B cell (primary cell): ENCODE data around the gene QSOX1. TPM values are rescaled to one million over a fixed set of nuclear protein-coding genes. Genes with fewer than 3 reads are reported as not detected.

ENCODE experiments used
- ATAC-seq: fragments of 200-7000 bp; cut with Tn5 transposase; one replicate; pipeline ENCODE4 v1.10.0; 2021; ENCODE audit warnings: low read depth, mild to moderate bottlenecking, moderate number of reproducible peaks, moderate library complexity
- CTCF ChIA-PET: fragments of 350-600 bp; sonication (Branson Sonifier 250); formaldehyde crosslinking; loops from one replicate; lab custom pipeline; 2021; ENCODE audit warnings: antibody characterized with exemption, inconsistent platforms; lab: Charles Lee
- POLR2A ChIA-PET: fragments of 350-600 bp; sonication (Branson Sonifier 250); formaldehyde crosslinking; loops from one replicate; lab custom pipeline; 2021; ENCODE audit warnings: antibody characterized with exemption; lab: Charles Lee
- DNase-seq: peaks from one replicate; pipeline ENCODE4 v3.0.0; 2013
- H2AFZ ChIP-seq: 2 replicates; pipeline ENCODE4 v1.6.1; 2012; ENCODE audit warnings: mild to moderate bottlenecking, low read depth, low read length; ENCODE audit not compliant: insufficient read depth, poor library complexity, severe bottlenecking
- H3K27ac ChIP-seq, 2 donors: 1 replicate in 1 of 2; 2 replicates in 1 of 2; pipeline ENCODE4 v1.5.1; 2012 to 2013; ENCODE audit warnings: low read length in 2 of 2, mild to moderate bottlenecking in 2 of 2, moderate library complexity in 1 of 2
- H3K27me3 ChIP-seq, 4 experiments: fragments of 200-600 bp in 1 of 4; sonication (generic) in 1 of 4; replicated peaks in 1 of 4; 1 replicate in 2 of 4; 2 replicates in 2 of 4; pipeline versions ENCODE4 v1.6.1 to v1.7.0; 2013 to 2016; ENCODE audit warnings: low read length in 3 of 4, mild to moderate bottlenecking in 2 of 4, mixed read lengths in 1 of 4, moderate library complexity in 1 of 4; ENCODE audit not compliant: insufficient read depth in 4 of 4, control insufficient read depth in 3 of 4; ENCODE audit errors: control extremely low read depth in 1 of 4
- H3K36me3 ChIP-seq, 2 experiments: replicated peaks in 1 of 2; 1 replicate in 1 of 2; 2 replicates in 1 of 2; pipeline versions ENCODE4 v1.6.1 to v1.7.1; 2013; ENCODE audit warnings: low read length in 1 of 2; ENCODE audit not compliant: insufficient read depth in 2 of 2, control insufficient read depth in 1 of 2; ENCODE audit errors: control extremely low read depth in 1 of 2, extremely low read depth in 1 of 2
- H3K4me1 ChIP-seq, 2 donors: fragments of 200-600 bp in 1 of 2; sonication (generic) in 1 of 2; 1 replicate in 1 of 2; 2 replicates in 1 of 2; pipeline versions ENCODE4 v1.5.1 to v1.6.1; 2013 to 2017; ENCODE audit warnings: low read length in 2 of 2; ENCODE audit not compliant: control insufficient read depth in 2 of 2, insufficient read depth in 2 of 2
- H3K4me2 ChIP-seq: replicated peaks from 2 replicates; pipeline ENCODE3; 2012; ENCODE audit warnings: mild to moderate bottlenecking, low read depth, low read length; ENCODE audit not compliant: poor library complexity, severe bottlenecking
- H3K4me3 ChIP-seq, 5 experiments: fragments of 200-600 bp in 1 of 5; sonication (generic) in 1 of 5; 1 replicate in 3 of 5; 2 replicates in 2 of 5; pipeline versions ENCODE4 v1.5.1 to v1.7.0; 2011 to 2016; ENCODE audit warnings: low read length in 4 of 5, mild to moderate bottlenecking in 4 of 5, low read depth in 2 of 5, control low read depth in 1 of 5, moderate library complexity in 1 of 5; ENCODE audit not compliant: insufficient read depth in 1 of 5; ENCODE audit errors: control extremely low read depth in 1 of 5, extremely low read depth in 1 of 5
- H3K79me2 ChIP-seq: fragments of 200-600 bp; sonication (generic); one replicate; pipeline ENCODE4 v1.6.0; 2016; ENCODE audit warnings: low read length; ENCODE audit not compliant: control insufficient read depth, insufficient read depth
- H3K9ac ChIP-seq: fragments of 200-600 bp; sonication (generic); 2 replicates; pipeline ENCODE4 v1.6.1; 2017; ENCODE audit warnings: mild to moderate bottlenecking, low read length, moderate library complexity
- H3K9me3 ChIP-seq, 3 donors: one replicate each; pipeline versions ENCODE4 v1.6.1 to v1.7.1; 2013; ENCODE audit warnings: low read length in 2 of 3; ENCODE audit not compliant: control insufficient read depth in 2 of 3, insufficient read depth in 1 of 3; ENCODE audit errors: control extremely low read depth in 1 of 3
- H4K20me1 ChIP-seq: 2 replicates; pipeline ENCODE4 v1.6.0; 2012; ENCODE audit warnings: mild to moderate bottlenecking, low read length; ENCODE audit not compliant: insufficient read depth, control insufficient read depth, poor library complexity, severe bottlenecking
- H3K27ac Mint-ChIP-seq: one replicate; pipeline ENCODE4 v1.8.0; 2021; ENCODE audit warnings: mixed read lengths
- H3K27me3 Mint-ChIP-seq: one replicate; pipeline ENCODE4 v1.8.0; 2021; ENCODE audit warnings: mixed read lengths
- H3K4me1 Mint-ChIP-seq: one replicate; pipeline ENCODE4 v1.8.0; 2021; ENCODE audit warnings: mixed read lengths
- H3K4me3 Mint-ChIP-seq: one replicate; pipeline ENCODE4 v1.8.0; 2021; ENCODE audit warnings: mixed read lengths
- H3K9me3 Mint-ChIP-seq: one replicate; pipeline ENCODE4 v1.8.0; 2022; ENCODE audit warnings: mixed read lengths; ENCODE audit not compliant: insufficient read depth
- EZH2 ChIP-seq: IDR thresholded peaks from 2 replicates; pipeline ENCODE4 v1.6.1; 2012; ENCODE audit warnings: borderline replicate concordance, low read depth, mild to moderate bottlenecking, moderate library complexity, low read length; ENCODE audit not compliant: insufficient read depth, poor library complexity, severe bottlenecking
- WGBS: methylation state at CpG from one replicate; pipeline ENCODE4 v1.1.5; 2013; ENCODE audit warnings: missing lambda C conversion rate; ENCODE audit not compliant: insufficient coverage; 5-methylcytosine and 5-hydroxymethylcytosine counted together
- intact Hi-C: fragments of 100-400 bp; cut with micrococcal nuclease; formaldehyde crosslinking; loops from one replicate; pipeline ENCODE4 v1.10.0; 2022
- polyA plus RNA-seq: library from polyadenylated mRNA; depleted of rRNA; stranded (reverse); fragments of >200 nt; gene quantifications from 2 replicates; pipeline ENCODE4 v1.2.3, GENCODE V29; 2012
- total RNA-seq, 2 donors: library from RNA; stranded (reverse); fragments of 120-200 nt in 1 of 2; gene quantifications; 1 replicate in 1 of 2; 2 replicates in 1 of 2; pipeline versions ENCODE4 v1.2.3 to v1.2.4, GENCODE V29; 2013 to 2022
- TF ChIP-seq, protein P1 (sequence below): fragments of 200-600 bp; IDR thresholded peaks from one replicate; pipeline ENCODE4 v1.8.0; 2022; ENCODE audit warnings: antibody characterized with exemption, mild to moderate bottlenecking

Gene QSOX1
- total and polyA plus RNA-seq, 2 donors (not counting 1 experiment from before 2014, with no cell fraction given), result 11.4 to 20.6 TPM

- POLR2A ChIA-PET, result no interaction called here
- H3K27me3 Mint-ChIP-seq, result peaks cover 22% of the 10 kb centered on the region
- H3K9ac ChIP-seq, result no peak overlapping the region
- TF ChIP-seq, protein P1, sequence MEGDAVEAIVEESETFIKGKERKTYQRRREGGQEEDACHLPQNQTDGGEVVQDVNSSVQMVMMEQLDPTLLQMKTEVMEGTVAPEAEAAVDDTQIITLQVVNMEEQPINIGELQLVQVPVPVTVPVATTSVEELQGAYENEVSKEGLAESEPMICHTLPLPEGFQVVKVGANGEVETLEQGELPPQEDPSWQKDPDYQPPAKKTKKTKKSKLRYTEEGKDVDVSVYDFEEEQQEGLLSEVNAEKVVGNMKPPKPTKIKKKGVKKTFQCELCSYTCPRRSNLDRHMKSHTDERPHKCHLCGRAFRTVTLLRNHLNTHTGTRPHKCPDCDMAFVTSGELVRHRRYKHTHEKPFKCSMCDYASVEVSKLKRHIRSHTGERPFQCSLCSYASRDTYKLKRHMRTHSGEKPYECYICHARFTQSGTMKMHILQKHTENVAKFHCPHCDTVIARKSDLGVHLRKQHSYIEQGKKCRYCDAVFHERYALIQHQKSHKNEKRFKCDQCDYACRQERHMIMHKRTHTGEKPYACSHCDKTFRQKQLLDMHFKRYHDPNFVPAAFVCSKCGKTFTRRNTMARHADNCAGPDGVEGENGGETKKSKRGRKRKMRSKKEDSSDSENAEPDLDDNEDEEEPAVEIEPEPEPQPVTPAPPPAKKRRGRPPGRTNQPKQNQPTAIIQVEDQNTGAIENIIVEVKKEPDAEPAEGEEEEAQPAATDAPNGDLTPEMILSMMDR, result no peak
- TF ChIP-seq EZH2, result no peak
- no peaks in the 10 kb centered on the region for H3K79me2 ChIP-seq
- H3K4me3 Mint-ChIP-seq, result no peak overlapping the region
- no peaks in the 10 kb centered on the region for H3K4me1 Mint-ChIP-seq
- no peaks in the 10 kb centered on the region for H3K9me3 ChIP-seq
- no peaks in the 10 kb centered on the region for H3K36me3 ChIP-seq
- no peak overlapping the region for H2AFZ ChIP-seq
- ATAC-seq (no peak), DNase-seq (no peak)
- peaks cover 0 to 11% (median 0%) of the 10 kb centered on the region in 4 experiments for H3K27me3 ChIP-seq
- intact Hi-C loops, result no loop called here
- no peak overlapping the region for H3K27ac Mint-ChIP-seq
- no peaks in the 10 kb centered on the region for H3K9me3 Mint-ChIP-seq
- 89% methylated on average over 17 of the region's 20 CpGs for WGBS
- H3K4me2 ChIP-seq, result no peak overlapping the region
- no peak overlapping the region for H3K4me3 ChIP-seq
- no peak overlapping the region for H3K27ac ChIP-seq
- H3K4me1 ChIP-seq, result no peaks in the 10 kb centered on the region
- CTCF ChIA-PET, result no interaction called here
- no peaks in the 10 kb centered on the region for H4K20me1 ChIP-seq
These were observed 64.4 kb downstream of the QSOX1 start for GRCh38 chr1:180218806-180219765.

DNA sequence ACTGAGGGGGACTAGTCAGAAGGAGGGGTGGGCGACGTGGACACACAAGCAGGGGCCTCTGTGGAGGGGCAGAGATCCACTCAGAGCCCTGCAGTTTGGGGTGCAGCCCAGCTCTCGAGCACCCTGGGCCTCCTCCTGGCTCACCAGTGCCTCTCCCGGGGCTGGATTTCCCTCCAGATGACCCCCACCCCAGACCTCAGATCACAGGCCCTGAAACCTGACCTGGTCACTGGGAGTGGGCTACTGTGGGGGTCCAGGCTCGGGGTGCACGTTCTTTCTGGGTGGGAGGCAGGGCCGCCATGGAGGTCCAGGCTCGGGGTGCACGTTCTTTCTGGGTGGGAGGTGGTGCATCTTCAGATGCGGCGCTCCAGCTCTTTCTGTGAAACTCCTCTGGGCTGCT, 65.1 kb downstream of the QSOX1 start:
- Mint-ChIP-seq H3K27ac (no peak overlapping the region), H3K9me3 (no peaks in the 10 kb centered on the region), H3K4me3 (no peak overlapping the region), H3K4me1 (no peaks in the 10 kb centered on the region), H3K27me3 (peaks cover 29% of the 10 kb centered on the region)
- peaks cover 0 to 18% (median 0%) of the 10 kb centered on the region in 4 experiments for H3K27me3 ChIP-seq
- ChIA-PET CTCF (no interaction called here), POLR2A (no interaction called here)
- H3K4me2 ChIP-seq, result no peak overlapping the region
- H3K4me3 ChIP-seq, result no peak overlapping the region
- H3K79me2 ChIP-seq, result no peaks in the 10 kb centered on the region
- H3K27ac ChIP-seq, result no peak overlapping the region
- no peak for TF ChIP-seq EZH2
- TF ChIP-seq, protein P1, result no peak
- intact Hi-C loops, result no loop called here
- WGBS, result 96% methylated on average over 7 of the region's 11 CpGs
- no peak for DNase-seq
- no peaks in the 10 kb centered on the region for H4K20me1 ChIP-seq
- no peak for ATAC-seq
- no peaks in the 10 kb centered on the region for H3K9me3 ChIP-seq
- H2AFZ ChIP-seq, result no peak overlapping the region
- no peaks in the 10 kb centered on the region for H3K4me1 ChIP-seq
- H3K9ac ChIP-seq, result no peak overlapping the region
- H3K36me3 ChIP-seq, result no peaks in the 10 kb centered on the region
